ENCODE results near the gene ONECUT1. TPM values are rescaled to one million over a fixed set of nuclear protein-coding genes. Genes with fewer than 3 reads are reported as not detected.

Gene ONECUT1
- total RNA-seq, 1 donor from 2014 or later: not detected

DNA sequence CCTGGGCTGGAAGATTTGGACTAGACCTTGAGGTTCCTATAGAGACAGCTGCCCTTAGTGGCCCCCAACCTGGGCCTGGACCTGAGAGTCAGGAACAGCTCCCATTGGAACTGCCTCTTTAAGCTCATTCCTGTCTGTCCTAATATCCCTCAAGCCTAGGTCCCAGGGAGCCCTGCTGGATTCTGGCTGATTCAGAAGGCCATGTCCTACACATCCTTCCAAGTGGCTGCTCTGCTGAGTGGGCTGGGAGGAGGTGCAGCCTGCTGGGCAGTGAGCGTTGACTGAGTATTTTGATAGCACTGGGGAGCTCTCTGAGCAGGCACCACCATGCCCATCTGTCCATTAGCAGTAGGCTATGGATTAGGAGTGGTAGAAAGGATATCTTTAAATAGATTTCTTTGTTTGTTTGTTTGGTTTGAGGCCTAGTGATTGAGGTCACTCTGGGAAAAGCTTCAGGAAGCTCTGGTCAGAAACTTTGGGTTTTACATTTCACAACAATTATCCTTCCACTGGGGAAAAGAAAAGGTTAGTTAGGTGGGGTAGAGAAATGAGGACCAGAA lies 56.4 kb downstream of the ONECUT1 start:
- no peak for DNase-seq (ENCODE audit: low read depth, low spot score)

DNA sequence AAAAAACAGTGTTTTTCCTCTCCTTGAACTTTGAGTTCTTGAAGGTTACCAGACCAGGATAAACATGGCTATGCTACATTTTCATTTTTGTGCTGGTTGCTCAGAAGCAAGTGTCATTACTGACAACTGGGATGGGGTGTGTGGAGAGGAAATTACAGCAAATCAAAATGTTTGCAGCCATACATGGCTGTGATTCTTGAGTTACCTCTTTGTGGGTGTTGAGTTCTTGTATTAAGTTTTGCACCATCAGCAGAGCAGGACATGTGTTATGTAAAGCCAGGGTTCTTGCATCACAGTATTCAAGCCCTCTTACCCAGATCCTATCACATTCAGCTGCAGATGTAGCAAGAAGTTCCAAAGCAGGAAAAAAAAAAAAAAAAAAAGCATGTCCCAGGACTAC lies 57.0 kb downstream of the ONECUT1 start:
- no peak for DNase-seq (ENCODE audit: low read depth, low spot score)

DNA sequence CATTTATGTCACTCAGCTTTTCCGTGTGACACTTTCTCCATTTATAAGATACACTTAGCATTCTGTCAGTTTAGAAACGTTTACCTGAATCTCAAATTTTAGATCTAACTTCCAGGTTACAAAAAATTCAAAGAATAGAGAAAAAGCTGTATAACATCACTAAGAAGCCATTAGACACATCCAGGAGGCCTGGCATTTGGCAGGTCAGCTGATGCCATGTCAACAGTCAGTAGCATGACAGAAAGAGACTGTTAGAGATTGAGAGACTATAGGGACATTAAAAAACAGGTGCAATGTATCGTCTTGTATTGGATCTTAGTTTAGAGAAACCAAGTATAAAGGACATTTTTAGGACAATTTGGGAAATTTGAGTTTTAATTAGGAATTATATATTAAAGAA lies 57.6 kb downstream of the ONECUT1 start:
- DNase-seq (ENCODE audit: low read depth, low spot score): no peak

DNA sequence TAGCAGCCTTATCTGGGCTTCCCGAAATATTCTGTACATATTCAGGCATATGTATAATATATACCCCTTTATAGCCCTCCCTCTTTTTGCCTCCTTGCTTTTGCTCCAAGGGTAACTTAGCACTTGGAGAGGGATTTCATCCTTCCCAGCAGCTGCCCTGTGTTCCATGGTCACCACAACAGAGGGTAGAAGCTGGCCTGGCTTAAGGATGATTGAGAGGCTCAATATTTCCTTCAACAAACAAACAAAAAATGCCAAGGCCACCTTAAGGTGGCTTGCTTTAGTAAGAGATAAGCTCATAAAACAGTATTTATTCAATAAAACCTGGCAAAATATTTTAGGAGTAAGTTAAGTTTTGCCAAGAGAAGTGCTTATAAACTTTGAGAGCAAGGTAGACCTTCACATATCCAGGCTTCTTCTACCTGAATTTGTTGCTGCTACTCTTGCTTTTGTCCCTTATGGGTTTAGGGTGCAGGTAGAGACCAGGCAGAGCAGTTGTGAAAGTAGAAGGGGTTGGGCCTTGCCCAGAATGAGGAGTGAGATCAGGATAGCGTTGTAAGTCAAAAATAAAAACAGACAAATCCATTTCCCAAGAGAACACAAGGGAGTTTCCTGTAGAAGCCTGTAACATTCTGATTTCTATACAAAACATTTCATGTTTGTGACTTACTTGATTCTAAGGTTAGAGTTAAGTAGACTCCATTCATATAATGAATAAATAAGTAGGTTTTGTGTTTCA lies 58.2 kb downstream of the ONECUT1 start:
- no peak for DNase-seq (ENCODE audit: low read depth, low spot score)

DNA sequence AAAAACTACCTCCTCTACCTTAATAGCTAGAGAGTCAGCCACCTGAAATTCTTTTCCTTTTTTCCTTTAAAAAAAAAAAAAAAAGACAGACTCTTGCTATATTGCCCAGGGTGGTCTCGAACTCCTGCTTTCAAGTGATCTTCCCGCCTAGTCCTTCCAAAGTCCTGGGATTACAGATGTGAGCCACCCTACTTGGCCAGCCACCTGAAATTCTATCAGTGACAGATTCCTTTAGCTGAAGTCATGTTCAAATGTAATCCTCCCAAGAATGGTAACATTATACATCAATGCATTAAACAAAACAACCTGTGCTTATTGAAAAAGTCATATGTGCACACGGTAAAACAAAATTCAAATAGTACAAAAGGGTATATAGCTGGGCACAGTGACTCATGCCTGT lies 59.1 kb downstream of the ONECUT1 start:
- DNase-seq (ENCODE audit: low read depth, low spot score): no peak

DNA sequence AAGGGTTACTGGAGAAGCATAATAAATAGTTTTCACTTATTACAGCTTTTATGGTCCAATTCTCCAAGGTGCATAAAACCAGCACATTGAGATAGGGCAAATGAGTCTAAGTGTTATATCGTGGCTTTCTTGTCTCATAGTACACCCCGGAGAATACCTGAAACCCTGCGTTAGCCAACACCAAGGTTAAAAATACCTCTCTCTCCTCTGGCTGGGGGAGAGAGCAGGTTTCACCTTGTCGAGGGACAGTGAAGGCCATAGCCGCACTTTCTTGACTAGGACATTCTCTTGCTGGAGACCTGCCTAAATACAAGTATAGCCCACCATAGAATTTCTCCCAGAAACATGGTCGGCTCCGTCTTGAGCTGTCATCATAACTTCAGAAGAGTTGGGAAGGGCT lies 59.5 kb downstream of the ONECUT1 start:
- DNase-seq (ENCODE audit: low read depth, low spot score): no peak

DNA sequence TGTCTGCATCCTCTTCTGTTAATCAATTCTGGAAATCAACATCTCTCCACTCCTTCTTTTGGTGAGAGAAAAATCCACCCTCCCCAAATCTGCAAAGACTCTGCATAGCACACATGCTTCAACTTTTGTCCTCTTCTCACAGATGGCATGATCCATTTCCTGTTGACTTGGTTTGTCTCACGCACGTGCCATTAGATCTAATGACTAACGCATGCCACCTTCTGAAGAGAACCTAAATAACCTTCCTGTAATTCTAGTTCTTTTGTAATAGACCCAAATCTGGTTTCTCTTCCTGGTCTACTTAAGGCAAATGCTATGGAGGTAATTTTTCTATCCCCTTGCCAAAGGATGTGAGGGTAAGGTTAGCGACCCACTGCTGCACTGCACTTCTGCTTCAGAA lies 60.0 kb downstream of the ONECUT1 start:
- DNase-seq (ENCODE audit: low read depth, low spot score): peak; percentile 89

DNA sequence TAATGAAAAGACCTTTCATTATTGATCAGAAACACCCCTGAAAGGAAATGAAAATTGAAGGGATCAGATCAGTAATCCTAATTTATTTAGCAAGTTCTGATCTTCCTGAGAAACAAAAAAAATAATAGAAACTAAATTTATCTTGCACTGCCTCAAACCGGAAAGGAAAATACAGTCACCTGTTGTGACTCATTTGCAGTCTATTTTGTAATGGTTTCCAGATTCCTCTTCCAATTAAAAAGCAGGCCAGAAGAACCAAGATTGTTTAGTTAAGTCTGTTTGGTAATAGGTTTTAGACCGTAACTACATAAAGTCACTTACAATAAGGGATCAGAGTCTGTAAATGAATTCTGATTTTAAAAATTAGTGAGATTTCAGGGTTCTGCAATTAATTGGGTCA lies 61.2 kb downstream of the ONECUT1 start:
- DNase-seq (ENCODE audit: low read depth, low spot score): no peak

DNA sequence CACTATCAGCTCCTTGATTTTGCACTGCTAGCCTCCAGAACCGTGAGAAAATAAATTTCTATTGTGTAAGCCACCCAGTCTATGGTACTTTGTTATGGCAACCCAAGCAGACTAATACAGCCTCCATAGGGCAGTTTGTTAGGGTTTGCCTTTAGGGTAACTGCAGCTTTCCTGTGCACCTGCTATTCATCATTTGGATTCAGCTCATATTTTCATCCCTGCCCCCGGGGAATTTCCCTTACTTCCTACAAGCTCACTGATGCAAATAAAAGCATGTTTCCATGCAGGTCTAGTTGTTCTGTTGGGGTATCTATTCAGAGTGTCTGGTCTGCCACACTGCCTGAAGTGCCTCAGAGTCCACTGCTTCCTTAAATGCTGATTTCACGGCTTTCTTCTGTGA lies 62.3 kb downstream of the ONECUT1 start:
- DNase-seq (ENCODE audit: low read depth, low spot score): peak; percentile 43

DNA sequence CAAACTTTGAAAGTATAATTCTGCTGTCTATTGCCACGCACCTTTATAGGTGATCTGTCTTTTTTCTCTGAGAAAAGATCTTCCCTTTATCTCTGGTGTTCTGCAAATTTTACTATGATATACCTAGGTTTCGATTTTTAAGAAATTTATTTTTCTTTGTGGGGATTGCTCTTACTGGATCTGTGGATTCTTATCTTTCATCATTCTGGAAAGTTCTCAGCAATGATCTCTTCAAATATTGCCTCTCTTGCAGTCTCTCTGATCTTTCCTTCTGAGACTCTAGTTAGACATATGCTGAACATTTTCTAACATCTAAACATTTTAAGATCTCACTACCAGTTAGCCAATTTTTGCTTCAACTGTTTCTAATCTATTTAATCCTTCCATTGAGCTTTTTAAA lies 63.9 kb downstream of the ONECUT1 start:
- no peak for DNase-seq (ENCODE audit: low read depth, low spot score)

DNA sequence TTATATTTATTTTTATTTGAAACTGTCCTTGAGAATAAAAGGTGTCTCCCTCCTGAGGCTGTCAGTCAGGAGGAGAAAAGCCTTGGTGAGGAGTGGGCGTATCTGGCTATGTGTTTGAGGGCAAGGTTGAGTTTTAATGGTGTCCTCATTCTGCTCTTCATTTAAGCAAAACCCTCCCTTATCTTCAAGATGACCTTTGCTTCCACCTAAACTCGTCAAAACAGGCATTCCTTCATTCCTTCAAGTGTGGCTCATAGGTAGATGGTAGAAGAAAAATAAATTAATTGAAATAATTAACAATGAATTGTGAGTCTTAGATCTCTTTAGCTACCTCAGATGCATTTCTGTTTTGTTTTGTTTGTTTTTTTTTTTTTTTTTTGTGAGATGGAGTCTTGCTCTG lies 71.6 kb downstream of the ONECUT1 start:
- no peak for DNase-seq (ENCODE audit: low read depth, low spot score)

DNA sequence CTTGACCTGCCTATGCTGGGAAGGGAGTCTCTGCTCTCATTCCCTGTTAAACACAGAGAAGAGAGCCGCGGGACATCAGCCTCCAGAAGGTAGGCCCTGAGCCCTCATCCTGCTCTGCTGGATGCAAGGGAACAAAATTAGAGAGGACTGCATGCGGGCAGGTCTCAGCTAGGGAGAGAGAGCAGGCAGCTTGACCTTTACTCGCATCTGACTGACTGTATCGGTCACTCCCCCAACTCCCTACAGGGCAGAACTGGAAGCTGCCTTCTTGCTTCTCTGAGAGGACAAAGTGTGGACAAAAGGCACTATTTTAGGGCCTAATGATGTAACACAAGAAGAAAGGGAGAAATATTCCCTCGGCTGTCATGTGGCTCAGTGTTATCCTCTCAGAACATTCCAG lies 72.2 kb downstream of the ONECUT1 start:
- no peak for DNase-seq (ENCODE audit: low read depth, low spot score)

DNA sequence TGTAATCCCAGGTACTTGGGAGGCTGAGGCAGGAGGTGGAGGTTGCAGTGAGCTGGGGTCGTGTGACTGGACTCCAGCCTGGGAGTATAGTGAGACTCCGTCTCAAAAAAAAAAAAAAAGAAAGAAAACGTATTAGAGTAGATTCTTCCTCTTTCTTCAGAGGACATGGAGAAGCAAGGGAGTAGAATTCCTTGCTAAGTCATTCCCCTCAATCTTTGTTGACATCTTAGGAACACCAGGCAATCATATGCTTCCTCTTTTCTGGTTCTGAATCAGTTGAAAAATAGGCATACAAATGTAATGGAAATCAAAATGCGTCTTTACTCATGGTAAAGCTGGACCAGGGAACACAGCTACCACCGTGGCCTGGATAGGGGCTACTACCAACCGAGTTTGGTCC lies 72.7 kb downstream of the ONECUT1 start:
- DNase-seq (ENCODE audit: low read depth, low spot score): no peak

DNA sequence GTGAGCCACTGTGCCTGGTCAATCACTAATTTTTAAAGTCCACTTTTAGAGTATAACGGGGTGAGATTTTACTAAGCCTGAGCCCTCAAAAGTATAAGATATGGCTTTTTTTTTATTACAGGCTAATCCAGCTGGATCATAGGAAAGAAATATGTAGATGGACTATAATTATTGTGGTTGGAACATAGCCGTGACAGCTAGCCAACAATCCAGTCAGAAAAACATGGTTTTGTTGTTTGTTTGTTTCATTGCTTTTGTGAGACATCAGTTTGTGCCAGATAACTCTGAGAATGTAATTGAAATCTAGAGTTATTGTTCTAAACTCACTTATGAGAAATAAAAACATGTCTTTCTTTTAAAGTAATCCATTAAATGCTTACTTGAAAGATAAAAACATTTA lies 73.6 kb downstream of the ONECUT1 start:
- DNase-seq (ENCODE audit: low read depth, low spot score): no peak

DNA sequence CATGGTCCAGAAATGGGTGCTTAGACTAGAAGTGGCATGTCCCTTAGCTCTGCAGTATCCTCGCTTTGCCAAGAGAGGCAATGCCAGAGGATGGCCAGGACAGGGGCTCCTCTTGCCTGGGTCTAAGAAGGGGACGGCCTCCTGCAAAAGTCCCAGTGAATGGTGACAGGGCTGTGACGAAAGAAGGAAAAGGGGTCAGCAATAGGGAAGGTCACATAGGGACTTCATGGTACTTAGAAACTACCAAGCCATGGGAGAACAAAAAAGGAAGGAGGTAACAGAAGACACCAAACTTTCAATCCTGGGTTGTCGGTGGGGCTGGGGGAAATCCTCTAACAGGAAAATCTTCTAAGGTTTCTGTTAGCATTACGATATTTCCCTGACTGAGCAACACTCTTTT lies 74.7 kb downstream of the ONECUT1 start:
- DNase-seq (ENCODE audit: low read depth, low spot score): no peak

DNA sequence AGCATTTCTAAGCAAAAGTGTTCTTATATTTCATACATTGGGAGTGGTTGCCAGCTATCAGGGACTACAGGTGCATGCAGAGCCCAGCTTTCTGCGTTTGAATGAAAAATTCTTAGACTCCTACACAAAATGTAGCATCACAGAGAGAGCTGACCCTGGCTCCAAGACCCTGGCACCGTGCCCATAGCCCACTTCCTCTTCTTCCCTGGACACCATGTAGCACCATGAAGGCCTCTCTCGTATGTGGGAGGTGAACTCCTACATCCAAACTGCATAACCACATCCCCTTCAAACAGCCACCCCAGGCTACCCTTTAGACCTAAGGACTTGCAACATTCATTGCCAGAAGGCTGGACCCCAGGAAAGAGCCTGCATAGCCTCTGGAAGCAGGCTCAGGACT lies 75.2 kb downstream of the ONECUT1 start:
- no peak for DNase-seq (ENCODE audit: low read depth, low spot score)

DNA sequence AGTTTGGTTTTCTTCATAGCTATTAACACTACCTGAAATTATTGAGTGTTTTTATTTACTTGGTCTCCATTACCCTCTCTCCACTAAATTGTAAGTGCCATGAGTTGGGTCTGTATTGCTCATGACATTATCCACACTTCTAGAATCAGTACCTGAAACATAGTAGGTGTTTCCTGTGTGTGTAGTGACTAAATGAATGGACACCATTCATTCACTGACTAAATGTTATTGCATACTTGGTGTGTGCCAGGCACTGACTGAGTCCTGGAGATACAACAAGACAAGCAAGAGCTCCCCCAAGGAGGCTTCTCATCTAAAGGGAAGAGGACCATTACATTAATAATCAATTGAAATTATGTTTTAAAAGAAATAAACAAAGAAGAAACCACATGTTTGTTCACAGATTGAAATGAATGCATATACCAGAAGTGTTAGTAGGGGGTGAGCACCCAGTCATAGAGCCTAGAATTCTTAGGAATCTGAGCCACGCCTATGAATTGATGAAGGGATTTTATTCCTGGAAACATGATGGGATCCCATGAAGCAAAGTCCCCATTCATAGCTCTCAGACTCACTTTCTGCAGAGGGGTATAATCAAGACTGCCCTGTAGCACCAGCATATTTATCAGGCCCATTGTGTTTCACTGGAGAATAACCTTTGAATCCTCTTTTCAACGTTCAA lies 79.3 kb downstream of the ONECUT1 start:
- DNase-seq (ENCODE audit: low read depth, low spot score): no peak

DNA sequence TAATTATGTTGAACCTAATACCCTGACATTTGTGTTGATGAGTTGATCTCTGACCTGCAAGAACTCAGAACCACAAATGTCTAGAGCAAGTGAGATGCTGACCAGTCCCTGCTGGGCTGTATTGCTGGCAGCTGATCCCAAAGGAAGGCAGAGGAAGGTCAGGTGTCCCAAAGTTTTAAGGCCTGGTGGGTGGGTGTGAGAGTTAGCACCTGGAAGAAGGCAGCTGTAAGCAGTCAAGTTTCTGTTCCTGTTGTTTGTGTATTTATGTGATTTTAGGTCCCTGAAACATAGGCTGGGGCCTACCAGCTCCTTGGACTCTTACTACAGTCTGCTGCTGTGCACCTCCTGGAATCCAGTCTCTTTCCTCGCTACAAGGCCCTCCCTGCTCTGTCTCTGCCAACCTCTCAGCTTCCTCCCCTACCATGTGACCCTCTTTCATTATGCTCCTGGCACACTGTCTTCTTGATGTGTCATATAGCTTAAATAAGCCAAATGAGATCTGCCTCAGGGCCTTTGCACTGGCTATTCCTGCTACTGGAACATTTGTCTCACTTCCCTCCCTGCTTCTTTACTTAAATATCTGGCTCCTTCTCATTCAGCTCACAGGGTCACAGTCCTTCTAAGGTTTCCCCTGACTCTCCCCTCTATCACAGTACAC lies 80.0 kb downstream of the ONECUT1 start:
- DNase-seq (ENCODE audit: low read depth, low spot score): no peak

DNA sequence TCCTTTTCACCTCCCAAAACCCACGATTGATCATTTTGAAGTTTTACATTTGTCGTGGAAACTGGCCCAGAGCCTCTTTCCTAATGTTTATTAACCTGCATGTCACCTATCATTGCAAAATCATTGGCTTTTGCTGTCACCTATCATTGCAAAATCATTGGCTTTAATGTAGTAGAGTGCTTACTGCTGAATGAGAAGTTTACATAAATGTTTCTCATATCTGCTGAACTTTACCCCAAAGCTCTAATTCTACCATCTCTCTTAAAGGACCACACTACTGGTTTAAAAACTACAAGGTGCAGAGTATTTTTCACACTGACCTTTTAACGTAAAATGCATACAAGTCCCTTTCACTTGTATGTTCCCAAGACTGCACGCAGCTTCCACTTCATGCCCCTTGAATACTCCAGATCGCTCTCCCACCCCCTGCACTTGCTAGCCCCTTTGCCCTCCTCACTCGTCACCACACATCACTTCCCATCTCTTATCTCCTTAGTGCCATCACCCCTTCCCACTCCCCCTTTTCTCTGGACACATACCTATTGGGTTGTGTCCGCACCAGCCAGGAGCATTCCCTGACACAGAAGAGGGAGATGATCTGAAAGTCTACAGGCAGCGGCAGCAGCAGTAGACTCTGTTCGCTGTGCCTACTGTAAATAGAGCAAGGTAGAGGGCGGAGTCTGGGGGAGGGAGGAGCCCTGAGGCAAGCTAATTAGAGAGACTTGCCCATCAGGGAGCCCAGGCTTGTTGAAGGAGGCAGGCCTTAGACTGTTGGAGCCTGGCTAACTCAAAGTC lies 80.8 kb downstream of the ONECUT1 start:
- no peak for DNase-seq (ENCODE audit: low read depth, low spot score)

Measured in pulmonary artery endothelial cell (primary cell).